ENCODE results near the gene HNRNPD.

Gene HNRNPD

DNA sequence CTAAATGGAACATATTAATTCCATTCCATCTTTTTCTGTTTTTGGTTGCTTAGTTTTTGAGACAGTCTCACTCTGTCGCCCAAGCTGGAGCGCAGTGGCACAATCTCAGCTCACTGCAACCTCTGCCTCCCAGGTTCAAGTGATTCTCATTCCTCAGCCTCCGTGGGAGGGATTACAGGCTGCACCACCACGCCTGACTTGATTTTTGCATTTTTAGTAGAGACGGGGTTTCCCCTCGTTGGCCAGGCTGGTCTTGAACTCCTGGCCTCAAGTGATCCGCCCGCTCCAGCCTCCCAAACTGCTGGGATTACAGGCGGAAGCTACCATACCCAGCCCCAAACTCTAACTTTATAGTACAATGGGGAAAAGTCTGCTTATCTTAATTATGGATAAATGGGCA lies 11.2 kb downstream of the HNRNPD start:
- ChIA-PET CTCF (no interaction called here), POLR2A (interaction anchor here (1.0 to 2.5 kb wide), 2 partner anchors 11 to 12 kb away, joined by 4 to 11 read pairs; partner anchors contain the start of gene HNRNPD)
- Histone ChIP-seq H3K4me3 (ENCODE audit: low read depth, low read length) (no peak overlapping the region), H3K36me3 (ENCODE audit: control insufficient read depth in 2 of 2, insufficient read depth in 1 of 2, low read length in 2 of 2) (peaks cover 9 to 47% of the 10 kb centered on the region in 2 experiments; a peak in 2 of 3 replicates), H3K4me1 (ENCODE audit: control insufficient read depth, insufficient read depth, low read length) (no peaks in the 10 kb centered on the region), H3K27ac (ENCODE audit: extremely low read depth, low read depth, low read length) (no peak overlapping the region), H3K9me3 (ENCODE audit: control insufficient read depth, insufficient read depth, low read depth, low read length) (no peaks in the 10 kb centered on the region)
- TF ChIP-seq ZNF558 (tag by site-specific recombination; IDR thresholded peaks at IDR 0.05) (no peak), ZNF221 (tag by site-specific recombination; IDR thresholded peaks at IDR 0.05; ENCODE audit: borderline replicate concordance) (no peak), ZNF670 (tag by site-specific recombination; IDR thresholded peaks at IDR 0.05; ENCODE audit: low read depth) (no peak), ZNF600 (tag by site-specific recombination; IDR thresholded peaks at IDR 0.05) (peak; percentile 55), GLIS1 (tag by site-specific recombination; IDR thresholded peaks at IDR 0.05) (peak; percentile 77), ZNF19 (tag by site-specific recombination; IDR thresholded peaks at IDR 0.05; ENCODE audit: low read depth) (no peak), ZXDB (tag by site-specific recombination; IDR thresholded peaks at IDR 0.05) (peak; percentile 69)
- TF ChIP-seq, protein P1, sequence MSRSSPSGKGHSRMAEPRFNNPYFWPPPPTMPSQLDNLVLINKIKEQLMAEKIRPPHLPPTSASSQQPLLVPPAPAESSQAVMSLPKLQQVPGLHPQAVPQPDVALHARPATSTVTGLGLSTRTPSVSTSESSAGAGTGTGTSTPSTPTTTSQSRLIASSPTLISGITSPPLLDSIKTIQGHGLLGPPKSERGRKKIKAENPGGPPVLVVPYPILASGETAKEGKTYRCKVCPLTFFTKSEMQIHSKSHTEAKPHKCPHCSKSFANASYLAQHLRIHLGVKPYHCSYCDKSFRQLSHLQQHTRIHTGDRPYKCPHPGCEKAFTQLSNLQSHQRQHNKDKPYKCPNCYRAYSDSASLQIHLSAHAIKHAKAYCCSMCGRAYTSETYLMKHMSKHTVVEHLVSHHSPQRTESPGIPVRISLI (tag by site-specific recombination; IDR thresholded peaks at IDR 0.05) = no peak
- TF ChIP-seq, protein P2, sequence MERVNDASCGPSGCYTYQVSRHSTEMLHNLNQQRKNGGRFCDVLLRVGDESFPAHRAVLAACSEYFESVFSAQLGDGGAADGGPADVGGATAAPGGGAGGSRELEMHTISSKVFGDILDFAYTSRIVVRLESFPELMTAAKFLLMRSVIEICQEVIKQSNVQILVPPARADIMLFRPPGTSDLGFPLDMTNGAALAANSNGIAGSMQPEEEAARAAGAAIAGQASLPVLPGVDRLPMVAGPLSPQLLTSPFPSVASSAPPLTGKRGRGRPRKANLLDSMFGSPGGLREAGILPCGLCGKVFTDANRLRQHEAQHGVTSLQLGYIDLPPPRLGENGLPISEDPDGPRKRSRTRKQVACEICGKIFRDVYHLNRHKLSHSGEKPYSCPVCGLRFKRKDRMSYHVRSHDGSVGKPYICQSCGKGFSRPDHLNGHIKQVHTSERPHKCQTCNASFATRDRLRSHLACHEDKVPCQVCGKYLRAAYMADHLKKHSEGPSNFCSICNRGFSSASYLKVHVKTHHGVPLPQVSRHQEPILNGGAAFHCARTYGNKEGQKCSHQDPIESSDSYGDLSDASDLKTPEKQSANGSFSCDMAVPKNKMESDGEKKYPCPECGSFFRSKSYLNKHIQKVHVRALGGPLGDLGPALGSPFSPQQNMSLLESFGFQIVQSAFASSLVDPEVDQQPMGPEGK (tag by site-specific recombination; IDR thresholded peaks at IDR 0.05) = 0 out of 2 replicates have a peak, but pooled peaks have one; percentile 15
- TF ChIP-seq, protein P3, sequence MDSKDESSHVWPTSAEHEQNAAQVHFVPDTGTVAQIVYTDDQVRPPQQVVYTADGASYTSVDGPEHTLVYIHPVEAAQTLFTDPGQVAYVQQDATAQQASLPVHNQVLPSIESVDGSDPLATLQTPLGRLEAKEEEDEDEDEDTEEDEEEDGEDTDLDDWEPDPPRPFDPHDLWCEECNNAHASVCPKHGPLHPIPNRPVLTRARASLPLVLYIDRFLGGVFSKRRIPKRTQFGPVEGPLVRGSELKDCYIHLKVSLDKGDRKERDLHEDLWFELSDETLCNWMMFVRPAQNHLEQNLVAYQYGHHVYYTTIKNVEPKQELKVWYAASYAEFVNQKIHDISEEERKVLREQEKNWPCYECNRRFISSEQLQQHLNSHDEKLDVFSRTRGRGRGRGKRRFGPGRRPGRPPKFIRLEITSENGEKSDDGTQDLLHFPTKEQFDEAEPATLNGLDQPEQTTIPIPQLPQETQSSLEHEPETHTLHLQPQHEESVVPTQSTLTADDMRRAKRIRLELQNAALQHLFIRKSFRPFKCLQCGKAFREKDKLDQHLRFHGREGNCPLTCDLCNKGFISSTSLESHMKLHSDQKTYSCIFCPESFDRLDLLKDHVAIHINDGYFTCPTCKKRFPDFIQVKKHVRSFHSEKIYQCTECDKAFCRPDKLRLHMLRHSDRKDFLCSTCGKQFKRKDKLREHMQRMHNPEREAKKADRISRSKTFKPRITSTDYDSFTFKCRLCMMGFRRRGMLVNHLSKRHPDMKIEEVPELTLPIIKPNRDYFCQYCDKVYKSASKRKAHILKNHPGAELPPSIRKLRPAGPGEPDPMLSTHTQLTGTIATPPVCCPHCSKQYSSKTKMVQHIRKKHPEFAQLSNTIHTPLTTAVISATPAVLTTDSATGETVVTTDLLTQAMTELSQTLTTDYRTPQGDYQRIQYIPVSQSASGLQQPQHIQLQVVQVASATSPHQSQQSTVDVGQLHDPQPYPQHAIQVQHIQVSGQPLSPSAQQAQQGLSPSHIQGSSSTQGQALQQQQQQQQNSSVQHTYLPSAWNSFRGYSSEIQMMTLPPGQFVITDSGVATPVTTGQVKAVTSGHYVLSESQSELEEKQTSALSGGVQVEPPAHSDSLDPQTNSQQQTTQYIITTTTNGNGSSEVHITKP (tag by site-specific recombination; IDR thresholded peaks at IDR 0.05) = peak; percentile 26; the same call in 1 of the 2 replicates

DNA sequence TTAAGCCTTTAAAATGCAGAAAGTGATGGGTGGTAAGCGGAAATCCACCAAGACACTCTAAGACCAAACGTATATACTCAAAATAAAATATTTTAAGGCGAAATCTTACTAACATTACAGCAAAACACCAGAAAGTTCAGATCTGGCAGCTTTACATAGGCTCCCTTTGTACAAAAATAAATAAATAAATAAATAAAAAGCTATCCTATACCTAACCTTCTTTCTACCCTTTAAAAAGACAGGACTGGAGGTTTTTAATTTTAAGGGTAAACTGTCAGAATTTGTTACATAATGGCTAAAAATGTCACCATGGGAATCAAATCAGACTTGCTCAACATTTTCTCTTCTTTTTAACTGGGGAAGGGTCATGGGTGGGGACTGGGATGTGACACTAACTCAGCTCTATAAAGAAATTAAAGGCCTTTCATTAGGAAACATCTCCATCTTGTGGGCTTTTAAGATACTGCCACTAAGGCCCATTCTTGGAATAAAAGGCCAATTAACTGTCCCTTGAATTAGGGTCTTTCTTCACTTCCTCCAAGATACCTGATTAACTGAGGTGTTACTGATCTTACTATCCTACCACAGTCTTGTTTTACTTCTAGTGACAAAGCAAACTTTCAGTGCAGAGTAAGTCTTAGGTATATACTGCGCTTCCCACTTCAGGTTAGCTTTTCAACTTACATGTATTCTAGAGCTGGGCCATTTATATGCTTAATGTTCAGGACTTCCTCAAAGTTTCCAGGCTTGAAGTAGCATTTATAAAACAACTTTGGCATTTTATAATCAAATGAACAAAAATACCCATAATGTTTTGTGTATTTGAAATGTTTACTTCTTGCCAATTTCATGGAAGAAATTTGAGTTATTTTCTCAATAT lies 13.3 kb downstream of the HNRNPD start:
- no peak overlapping the region for H3K4me3 ChIP-seq (ENCODE audit: low read depth, low read length)
- ChIA-PET CTCF (interaction anchor here (0.6 to 2.1 kb wide), 9 partner anchors 8 to 215 kb away, joined by 3 to 10 read pairs (median 3); no protein-coding TSS in a partner anchor), POLR2A (interaction anchor here (1.7 to 2.5 kb wide), 3 partner anchors 8 to 69 kb away, joined by 3 to 11 read pairs (median 7); partner anchors contain the start of genes HNRNPD and HNRNPDL)
- no peak overlapping the region for H3K27ac ChIP-seq (ENCODE audit: extremely low read depth, low read depth, low read length)
- H3K9me3 ChIP-seq (ENCODE audit: control insufficient read depth, insufficient read depth, low read depth, low read length) = no peaks in the 10 kb centered on the region
- no peaks in the 10 kb centered on the region for H3K4me1 ChIP-seq (ENCODE audit: control insufficient read depth, insufficient read depth, low read length)
- peaks cover 10 to 57% of the 10 kb centered on the region in 2 experiments for H3K36me3 ChIP-seq (ENCODE audit: control insufficient read depth in 2 of 2, insufficient read depth in 1 of 2, low read length in 2 of 2)
- TF ChIP-seq, protein P4, sequence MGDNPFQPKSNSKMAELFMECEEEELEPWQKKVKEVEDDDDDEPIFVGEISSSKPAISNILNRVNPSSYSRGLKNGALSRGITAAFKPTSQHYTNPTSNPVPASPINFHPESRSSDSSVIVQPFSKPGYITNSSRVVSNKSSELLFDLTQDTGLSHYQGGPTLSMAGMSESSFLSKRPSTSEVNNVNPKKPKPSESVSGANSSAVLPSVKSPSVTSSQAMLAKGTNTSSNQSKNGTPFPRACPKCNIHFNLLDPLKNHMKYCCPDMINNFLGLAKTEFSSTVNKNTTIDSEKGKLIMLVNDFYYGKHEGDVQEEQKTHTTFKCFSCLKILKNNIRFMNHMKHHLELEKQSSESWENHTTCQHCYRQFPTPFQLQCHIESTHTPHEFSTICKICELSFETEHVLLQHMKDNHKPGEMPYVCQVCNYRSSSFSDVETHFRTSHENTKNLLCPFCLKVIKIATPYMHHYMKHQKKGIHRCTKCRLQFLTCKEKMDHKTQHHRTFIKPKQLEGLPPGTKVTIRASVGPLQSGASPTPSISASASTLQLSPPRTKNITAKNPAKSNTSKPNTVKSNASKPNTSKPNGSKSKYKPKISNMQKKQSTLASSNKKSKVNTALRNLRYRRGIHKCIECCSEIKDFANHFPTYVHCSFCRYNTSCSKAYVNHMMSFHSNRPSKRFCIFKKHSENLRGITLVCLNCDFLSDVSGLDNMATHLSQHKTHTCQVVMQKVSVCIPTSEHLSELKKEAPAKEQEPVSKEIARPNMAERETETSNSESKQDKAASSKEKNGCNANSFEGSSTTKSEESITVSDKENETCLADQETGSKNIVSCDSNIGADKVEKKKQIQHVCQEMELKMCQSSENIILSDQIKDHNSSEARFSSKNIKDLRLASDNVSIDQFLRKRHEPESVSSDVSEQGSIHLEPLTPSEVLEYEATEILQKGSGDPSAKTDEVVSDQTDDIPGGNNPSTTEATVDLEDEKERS (tag by site-specific recombination; IDR thresholded peaks at IDR 0.05) = no peak
- TF ChIP-seq ZSCAN30 (tag by site-specific recombination; IDR thresholded peaks at IDR 0.05) (no peak), PRDM1 (tag by site-specific recombination; IDR thresholded peaks at IDR 0.05) (peak; percentile 58), ZNF223 (tag by site-specific recombination; IDR thresholded peaks at IDR 0.05) (no peak), YY1 (tag by site-specific recombination; IDR thresholded peaks at IDR 0.05) (no peak), ZNF654 (tag by site-specific recombination; IDR thresholded peaks at IDR 0.05; ENCODE audit: low read depth) (peak; percentile 61), ZNF660 (tag by site-specific recombination; IDR thresholded peaks at IDR 0.05) (0 out of 2 replicates have a peak, but pooled peaks have one; percentile 41), ZNF366 (tag by site-specific recombination; conservative IDR thresholded peaks at IDR 0.05) (0 out of 2 replicates have a peak, but pooled peaks have one; percentile 16)
- TF ChIP-seq, protein P5, sequence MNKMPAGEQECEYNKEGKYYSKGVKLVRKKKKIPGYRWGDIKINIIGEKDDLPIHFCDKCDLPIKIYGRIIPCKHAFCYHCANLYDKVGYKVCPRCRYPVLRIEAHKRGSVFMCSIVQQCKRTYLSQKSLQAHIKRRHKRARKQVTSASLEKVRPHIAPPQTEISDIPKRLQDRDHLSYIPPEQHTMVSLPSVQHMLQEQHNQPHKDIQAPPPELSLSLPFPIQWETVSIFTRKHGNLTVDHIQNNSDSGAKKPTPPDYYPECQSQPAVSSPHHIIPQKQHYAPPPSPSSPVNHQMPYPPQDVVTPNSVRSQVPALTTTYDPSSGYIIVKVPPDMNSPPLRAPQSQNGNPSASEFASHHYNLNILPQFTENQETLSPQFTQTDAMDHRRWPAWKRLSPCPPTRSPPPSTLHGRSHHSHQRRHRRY (tag by site-specific recombination; IDR thresholded peaks at IDR 0.05) = no peak
- TF ChIP-seq, protein P6, sequence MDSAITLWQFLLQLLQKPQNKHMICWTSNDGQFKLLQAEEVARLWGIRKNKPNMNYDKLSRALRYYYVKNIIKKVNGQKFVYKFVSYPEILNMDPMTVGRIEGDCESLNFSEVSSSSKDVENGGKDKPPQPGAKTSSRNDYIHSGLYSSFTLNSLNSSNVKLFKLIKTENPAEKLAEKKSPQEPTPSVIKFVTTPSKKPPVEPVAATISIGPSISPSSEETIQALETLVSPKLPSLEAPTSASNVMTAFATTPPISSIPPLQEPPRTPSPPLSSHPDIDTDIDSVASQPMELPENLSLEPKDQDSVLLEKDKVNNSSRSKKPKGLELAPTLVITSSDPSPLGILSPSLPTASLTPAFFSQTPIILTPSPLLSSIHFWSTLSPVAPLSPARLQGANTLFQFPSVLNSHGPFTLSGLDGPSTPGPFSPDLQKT (IDR thresholded peaks at IDR 0.05; ENCODE audit: borderline replicate concordance, low read depth, low read length) = no peak
